ENCODE measurements around the gene PRMT1.

Gene PRMT1

GRCh38 chr19:49677231-49677900 is at the start of gene PRMT1:
TSS of gene PRMT1 (plus strand) at chr19:49677271. CDS start at chr19:49677281, 10 bp downstream.
- TF ChIP-seq MAX (IDR thresholded peaks at IDR 0.05) (peak; percentile 94), CREB1 (IDR thresholded peaks at IDR 0.05; ENCODE audit: low read depth) (peak; percentile 4; the same call in 1 of the 2 replicates), RAD21 (IDR thresholded peaks at IDR 0.05; ENCODE audit: low read depth) (no peak), YY1 (IDR thresholded peaks at IDR 0.05; ENCODE audit: low read depth) (peak; percentile 93), REST (IDR thresholded peaks at IDR 0.05; ENCODE audit: low read depth) (no peak), EGR1 (IDR thresholded peaks at IDR 0.05) (peak; percentile 43; the same call in 1 of the 2 replicates), USF1 (IDR thresholded peaks at IDR 0.05) (peak; percentile 88), FOXM1 (IDR thresholded peaks at IDR 0.05; ENCODE audit: borderline replicate concordance, low read depth) (no peak), TAF1 (IDR thresholded peaks at IDR 0.05; ENCODE audit: low read depth) (peak; percentile 92), TEAD4 (IDR thresholded peaks at IDR 0.05) (no peak), ZBTB7A (IDR thresholded peaks at IDR 0.05; ENCODE audit: low read depth) (peak; percentile 81), EP300 (IDR thresholded peaks at IDR 0.05; ENCODE audit: borderline replicate concordance) (no peak; the same call in 1 of the 2 replicates), CEBPB (IDR thresholded peaks at IDR 0.05) (no peak), TCF12 (IDR thresholded peaks at IDR 0.05; ENCODE audit: low read depth) (no peak; the same call in 1 of the 2 replicates), NFIC (IDR thresholded peaks at IDR 0.05) (no peak)

DNA sequence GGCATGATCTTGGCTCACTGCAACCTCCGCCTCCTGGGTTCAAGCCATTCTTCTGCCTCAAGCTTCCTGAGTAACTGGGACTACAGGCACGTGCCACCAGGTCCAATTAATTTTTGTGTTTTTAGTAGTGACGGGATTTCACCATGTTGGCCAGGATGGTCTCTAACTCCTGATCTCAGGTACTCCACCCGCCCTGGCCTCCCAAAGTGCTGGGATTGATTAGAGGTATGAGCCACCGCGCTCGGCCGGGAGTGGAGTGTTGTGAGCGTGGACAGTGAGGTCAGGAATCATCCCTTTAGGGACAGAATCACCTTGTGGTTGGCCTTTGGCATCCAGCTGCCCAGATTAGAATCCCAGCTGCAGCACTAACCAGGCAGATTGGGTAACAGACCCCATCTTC is 47.4 kb upstream of the PRMT1 start:
- TF ChIP-seq EGR1 (IDR thresholded peaks at IDR 0.05), result no peak
- TF ChIP-seq NFIC (IDR thresholded peaks at IDR 0.05), result no peak
- TF ChIP-seq TEAD4 (IDR thresholded peaks at IDR 0.05), result no peak
- no peak for TF ChIP-seq FOXM1 (IDR thresholded peaks at IDR 0.05; ENCODE audit: borderline replicate concordance, low read depth)
- no peak for TF ChIP-seq REST (IDR thresholded peaks at IDR 0.05; ENCODE audit: low read depth)
- TF ChIP-seq YY1 (IDR thresholded peaks at IDR 0.05; ENCODE audit: low read depth), result no peak
- no peak for TF ChIP-seq TCF12 (IDR thresholded peaks at IDR 0.05; ENCODE audit: low read depth)
- TF ChIP-seq EP300 (IDR thresholded peaks at IDR 0.05; ENCODE audit: borderline replicate concordance), result no peak
- no peak for TF ChIP-seq TAF1 (IDR thresholded peaks at IDR 0.05; ENCODE audit: low read depth)
- no peak for TF ChIP-seq MAX (IDR thresholded peaks at IDR 0.05)
- no peak for TF ChIP-seq RAD21 (IDR thresholded peaks at IDR 0.05; ENCODE audit: low read depth)
- TF ChIP-seq CEBPB (IDR thresholded peaks at IDR 0.05), result no peak
- TF ChIP-seq USF1 (IDR thresholded peaks at IDR 0.05), result no peak
- no peak for TF ChIP-seq CREB1 (IDR thresholded peaks at IDR 0.05; ENCODE audit: low read depth)
- no peak for TF ChIP-seq ZBTB7A (IDR thresholded peaks at IDR 0.05; ENCODE audit: low read depth)

- TF ChIP-seq NFIC (IDR thresholded peaks at IDR 0.05) (0 out of 2 replicates have a peak, but pooled peaks have one; percentile 6), CREB1 (IDR thresholded peaks at IDR 0.05; ENCODE audit: low read depth) (no peak)
Measured at GRCh38 chr19:49631014-49631588, 46.0 kb upstream of the PRMT1 start.

DNA sequence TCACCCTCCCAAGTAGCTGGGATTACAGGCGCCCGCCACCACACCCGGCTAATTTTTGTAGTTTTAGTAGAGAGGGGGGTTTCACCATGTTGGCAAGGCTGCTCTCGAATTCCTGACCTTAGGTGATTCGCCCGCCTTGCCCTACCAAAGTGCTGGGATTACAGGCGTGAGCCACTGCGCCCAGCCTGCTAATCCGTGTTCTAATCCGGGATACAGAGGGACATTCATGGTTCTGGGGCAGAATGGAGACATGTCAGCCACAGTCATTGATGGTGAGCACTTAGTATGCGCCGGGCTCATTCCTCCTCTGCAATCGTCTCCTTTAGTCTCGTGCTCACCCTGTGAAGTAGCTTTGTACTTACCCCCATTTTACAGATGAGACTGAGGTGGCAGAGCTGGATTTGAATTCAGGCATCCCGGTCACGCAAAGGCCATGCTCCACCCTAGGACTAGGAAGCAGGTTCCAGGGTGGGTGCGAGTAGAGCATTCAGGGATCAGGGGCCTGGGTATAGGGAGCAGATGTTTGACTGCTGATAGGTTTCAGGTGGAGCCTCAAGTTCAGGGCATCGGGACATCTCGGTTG is 45.4 kb upstream of the PRMT1 start:
- TF ChIP-seq CREB1 (IDR thresholded peaks at IDR 0.05; ENCODE audit: low read depth) (no peak), EP300 (IDR thresholded peaks at IDR 0.05; ENCODE audit: borderline replicate concordance) (no peak), TEAD4 (IDR thresholded peaks at IDR 0.05) (no peak), USF1 (IDR thresholded peaks at IDR 0.05) (no peak), TCF12 (IDR thresholded peaks at IDR 0.05; ENCODE audit: low read depth) (no peak), CEBPB (IDR thresholded peaks at IDR 0.05) (no peak), TAF1 (IDR thresholded peaks at IDR 0.05; ENCODE audit: low read depth) (no peak), MAX (IDR thresholded peaks at IDR 0.05) (no peak), NFIC (IDR thresholded peaks at IDR 0.05) (no peak), RAD21 (IDR thresholded peaks at IDR 0.05; ENCODE audit: low read depth) (no peak), EGR1 (IDR thresholded peaks at IDR 0.05) (no peak), REST (IDR thresholded peaks at IDR 0.05; ENCODE audit: low read depth) (no peak)
